SU-DHL-6 (cell line): ENCODE results near the gene IGSF8.

Experiments used
- CTCF ChIP-seq: fragments of 200-600 bp; sonication (generic); IDR thresholded peaks from one replicate; pipeline ENCODE4 v1.5.1; 2017; ENCODE audit warnings: antibody characterized with exemption, mild to moderate bottlenecking, low read length, moderate library complexity; ENCODE audit not compliant: insufficient read depth, poor library complexity, severe bottlenecking
- EZH2phosphoT487 ChIP-seq: fragments of 200-600 bp; sonication (generic), shearing (Covaris generic); conservative IDR thresholded peaks from 2 replicates; pipeline ENCODE4 v1.6.1; 2018; ENCODE audit warnings: mild to moderate bottlenecking, antibody characterized with exemption, low read length, moderate library complexity, mixed read lengths

- TF ChIP-seq CTCF = no peak
- no peak for TF ChIP-seq EZH2phosphoT487
Observed at GRCh38 chr1:160103658-160104408, 5.4 kb upstream of the IGSF8 start.
